Fibroblast of skin of scalp (primary cell): ENCODE results near the gene NELFA.
"Not testable (repeated sequence)": the region's sequence is repeated elsewhere in the genome, so short reads cannot be mapped to it uniquely, and the experiment has no call there.

Experiments used
- DNase-seq: peaks from one replicate; pipeline ENCODE4 v3.0.0-alpha.2; 2013

The NELFA gene

GRCh38 chr4:2040391-2041238, 31.8 kb upstream of the NELFA start:
- DNase-seq, result no peak

- no peak for DNase-seq
Observed at GRCh38 chr4:2036866-2037265, 28.1 kb upstream of the NELFA start.

GRCh38 chr4:2036327-2036726, 27.6 kb upstream of the NELFA start:
- DNase-seq, result no peak

GRCh38 chr4:2031161-2031560, 22.4 kb upstream of the NELFA start:
- DNase-seq, result not testable (repeated sequence)

GRCh38 chr4:2027120-2027519, 18.3 kb upstream of the NELFA start:
- peak; percentile 18 for DNase-seq

- DNase-seq, result no peak
Observed at GRCh38 chr4:2025817-2026216, 17.0 kb upstream of the NELFA start.

- DNase-seq, result peak; percentile 19
Observed at GRCh38 chr4:2024683-2025082, 15.9 kb upstream of the NELFA start.

- not testable (repeated sequence) for DNase-seq
Observed at GRCh38 chr4:2021358-2022018, 12.7 kb upstream of the NELFA start.

GRCh38 chr4:2015008-2015407, 6.2 kb upstream of the NELFA start:
- no peak for DNase-seq

GRCh38 chr4:2011583-2011982, 2.8 kb upstream of the NELFA start:
- no peak for DNase-seq

GRCh38 chr4:2009651-2010233, 968 bp upstream of the NELFA start:
- DNase-seq, result peak; percentile 49

GRCh38 chr4:2008671-2008920, 178 bp downstream of the NELFA start:
- no peak for DNase-seq

GRCh38 chr4:2007804-2008670, 737 bp downstream of the NELFA start:
- DNase-seq, result no peak

GRCh38 chr4:2006956-2007653, 1.7 kb downstream of the NELFA start:
- no peak for DNase-seq

GRCh38 chr4:2006367-2006766, 2.4 kb downstream of the NELFA start:
- no peak for DNase-seq

GRCh38 chr4:2003361-2003760, 5.4 kb downstream of the NELFA start:
- DNase-seq, result not testable (repeated sequence)

GRCh38 chr4:1999308-1999707, 9.5 kb downstream of the NELFA start:
- not testable (repeated sequence) for DNase-seq

GRCh38 chr4:1998296-1998695, 10.5 kb downstream of the NELFA start:
- DNase-seq, result no peak

- DNase-seq, result no peak
Observed at GRCh38 chr4:1997712-1998111, 11.1 kb downstream of the NELFA start.

GRCh38 chr4:1996866-1997611, 11.7 kb downstream of the NELFA start:
- DNase-seq, result no peak

GRCh38 chr4:1994938-1995337, 13.8 kb downstream of the NELFA start:
- no peak for DNase-seq
